Measurements from ENCODE around the gene MAP9. TPM values are rescaled to one million over a fixed set of nuclear protein-coding genes. Genes with fewer than 3 reads are reported as not detected.

The MAP9 gene
- total and polyA plus RNA-seq, 10 of the 15 experiments (the other 5 are each of a cell fraction or from before 2014, with no cell fraction given), result 1.2 to 7.0 (median 4.3) TPM

GRCh38 chr4:155338196-155338595 is 38.6 kb downstream of the MAP9 start:
- in situ Hi-C loops (cut with MboI) (no loop called here), intact Hi-C loops (cut with micrococcal nuclease; ENCODE audit: unreplicated experiment) (no loop called here)
- Histone ChIP-seq H3K9ac (ENCODE audit: control insufficient read depth, insufficient read depth, low read length) (no peak overlapping the region), H3K4me1 (ENCODE audit: control insufficient read depth, insufficient read depth, low read length) (no peaks in the 10 kb centered on the region), H3K27me3 (replicated peaks in 1 of 2; ENCODE audit: control insufficient read depth in 2 of 2, insufficient read depth in 2 of 2, low read length in 1 of 2) (no peaks in the 10 kb centered on the region), H2AFZ (ENCODE audit: control insufficient read depth, low read depth, low read length) (no peak overlapping the region), H3K4me3 (no peak overlapping the region), H3K9me3 (replicated peaks; ENCODE audit: control insufficient read depth, insufficient read depth, low read length) (no peaks in the 10 kb centered on the region), H3K4me2 (ENCODE audit: control insufficient read depth, insufficient read depth) (no peak overlapping the region), H3K79me2 (ENCODE audit: control insufficient read depth, insufficient read depth, low read length) (no peaks in the 10 kb centered on the region), H3K27ac (ENCODE audit: control insufficient read depth, insufficient read depth) (no peak overlapping the region), H3K36me3 (ENCODE audit: control insufficient read depth in 2 of 2, insufficient read depth in 2 of 2, low read length in 1 of 2) (no peaks in the 10 kb centered on the region), H4K20me1 (ENCODE audit: control insufficient read depth, insufficient read depth) (no peaks in the 10 kb centered on the region)
- ChIA-PET CTCF (no interaction called here), POLR2A (no interaction called here), RAD21 (ENCODE audit: unreplicated experiment) (no interaction called here), SMC1A (ENCODE audit: uncharacterized antibody, unreplicated experiment) (no interaction called here)
- 0% methylated on average over 1 of the region's 1 CpG for WGBS (ENCODE audit: insufficient coverage, insufficient replicate concordance, low lambda C conversion rate, missing lambda C conversion rate)
- ATAC-seq (no peak), DNase-seq (ENCODE audit: low read depth, low spot score) (no peak), FAIRE-seq (no peak)
- no TSS peak for BruUV-seq (replicated peaks)
- TF ChIP-seq NFYA (IDR thresholded peaks at IDR 0.05; ENCODE audit: borderline replicate concordance, low read depth, low read length) (no peak), RELA (IDR thresholded peaks at IDR 0.05; ENCODE audit: borderline replicate concordance, partially characterized antibody) (no peak), MTA3 (IDR thresholded peaks at IDR 0.05; ENCODE audit: borderline replicate concordance, low read length) (no peak), MXI1 (IDR thresholded peaks at IDR 0.05; ENCODE audit: low read depth, low read length) (no peak), MTA2 (IDR thresholded peaks at IDR 0.05; ENCODE audit: low read depth) (no peak), STAT1 (conservative IDR thresholded peaks at IDR 0.05) (no peak), PRDM15 (CRISPR knock-in tag; IDR thresholded peaks at IDR 0.05) (no peak), KAT2A (conservative IDR thresholded peaks at IDR 0.05; ENCODE audit: control insufficient read depth, low read depth, low read length) (no peak), CHD1 (IDR thresholded peaks at IDR 0.05; ENCODE audit: low read depth, low read length) (no peak), EED (IDR thresholded peaks at IDR 0.05; ENCODE audit: low read depth) (no peak)

Measured in GM12878 (cell line).